ENCODE measurements around the gene GARIN5A. TPM values are rescaled to one million over a fixed set of nuclear protein-coding genes. Genes with fewer than 3 reads are reported as not detected.

GARIN5A gene
- total and polyA plus RNA-seq, 2 of the 8 experiments (the other 6 are each of a cell fraction or from before 2014, with no cell fraction given) = 9.1 to 18.5 TPM

DNA sequence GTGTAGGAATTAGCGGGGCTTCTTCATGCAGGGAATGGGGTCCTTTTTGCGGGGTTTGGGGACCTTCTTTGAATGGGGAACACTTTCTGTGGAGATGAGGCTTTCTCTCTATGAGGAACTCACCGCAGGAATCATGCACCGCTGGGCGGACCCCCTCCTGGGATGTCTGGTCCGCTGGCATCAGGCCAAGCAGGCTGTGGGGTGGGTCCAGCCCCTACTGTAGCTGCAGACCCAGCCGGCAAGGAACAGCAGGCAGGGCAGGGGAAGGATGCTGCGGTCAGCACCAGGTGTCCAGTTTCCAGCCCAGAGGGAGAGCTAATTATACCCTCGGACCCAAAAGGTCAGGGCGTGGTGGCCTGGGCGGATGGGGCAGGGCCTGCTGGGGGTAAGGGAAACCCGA lies 42.1 kb downstream of the GARIN5A start:
- no peaks in the 10 kb centered on the region for H4K20me1 ChIP-seq (replicated peaks in 1 of 2; ENCODE audit: control insufficient read depth in 1 of 2, insufficient read depth in 2 of 2, low read length in 2 of 2)
- H2BK120ac ChIP-seq (replicated peaks; ENCODE audit: low read depth, low read length) = no peak overlapping the region
- no peak overlapping the region for H3K9ac ChIP-seq (replicated peaks in 1 of 4; ENCODE audit: extremely low read depth in 1 of 4, low read depth in 3 of 4, low read length in 3 of 4)
- H3K23ac ChIP-seq (ENCODE audit: insufficient read length) = no peak overlapping the region
- H3K18ac ChIP-seq (ENCODE audit: extremely low read depth, low read length) = no peak overlapping the region
- H3K4me2 ChIP-seq (ENCODE audit: insufficient read depth in 1 of 2, low read depth in 2 of 2, low read length in 2 of 2) = no peak overlapping the region
- no peak overlapping the region for H2BK12ac ChIP-seq (ENCODE audit: low read depth, low read length)
- DNase-seq (ENCODE audit: low read depth in 1 of 2, low spot score in 2 of 2) = no peak
- H3K79me2 ChIP-seq (ENCODE audit: control insufficient read depth in 1 of 2, insufficient read depth in 2 of 2, low read length in 2 of 2) = no peaks in the 10 kb centered on the region
- CTCF ChIA-PET (ENCODE audit: partially characterized antibody) = interaction anchor here (1.2 kb wide), 1 partner anchor 102 kb away, joined by 3 read pairs; no protein-coding TSS in a partner anchor
- H3K14ac ChIP-seq (ENCODE audit: insufficient read length) = no peak overlapping the region
- H2BK5ac ChIP-seq (ENCODE audit: low read depth, low read length) = no peak overlapping the region
- FAIRE-seq = no peak
- no peak overlapping the region for H4K91ac ChIP-seq (replicated peaks; ENCODE audit: insufficient read length, low read length)
- H3K4ac ChIP-seq (replicated peaks; ENCODE audit: insufficient read length, low read depth, low read length) = no peak overlapping the region
- H3K9me3 ChIP-seq (ENCODE audit: insufficient read depth in 2 of 2, low read depth in 1 of 2, low read length in 1 of 2) = no peaks in the 10 kb centered on the region
- H3K23me2 ChIP-seq (ENCODE audit: low read depth, low read length) = peaks cover 7% of the 10 kb centered on the region; the same call in 1 of the 2 replicates
- H2BK20ac ChIP-seq (ENCODE audit: low read length) = no peak overlapping the region
- no peak overlapping the region for H3K4me3 ChIP-seq (ENCODE audit: extremely low read depth in 1 of 4, insufficient read depth in 2 of 4, low read depth in 3 of 4, low read length in 4 of 4)
- H3K27ac ChIP-seq (ENCODE audit: low read depth, low read length) = no peak overlapping the region
- POLR2A ChIA-PET (ENCODE audit: partially characterized antibody) = interaction anchor here (1.0 kb wide), 1 partner anchor 29 kb away, joined by 3 read pairs; no protein-coding TSS in a partner anchor
- no peak overlapping the region for H2BK15ac ChIP-seq (ENCODE audit: low read length)
- H3K27me3 ChIP-seq (replicated peaks in 1 of 4; ENCODE audit: control insufficient read depth in 3 of 4, extremely low read depth in 1 of 4, insufficient read depth in 3 of 4, low read length in 3 of 4) = peaks cover 0 to 9% (median 3%) of the 10 kb centered on the region in 4 experiments; a peak in 4 of 7 replicates
- H3K36me3 ChIP-seq (ENCODE audit: control insufficient read depth in 2 of 4, insufficient read depth in 4 of 4, low read length in 3 of 4) = no peaks in the 10 kb centered on the region
- H3K4me1 ChIP-seq (replicated peaks in 1 of 4; ENCODE audit: control insufficient read depth in 3 of 4, insufficient read depth in 4 of 4, low read length in 3 of 4) = peaks cover 2 to 14% (median 9%) of the 10 kb centered on the region in 4 experiments
- no peak overlapping the region for H2AFZ ChIP-seq (ENCODE audit: low read length)
- H3K79me1 ChIP-seq (ENCODE audit: low read depth, low read length) = no peaks in the 10 kb centered on the region
- whole genome bisulfite sequencing, 2 experiments (ENCODE audit: extremely low coverage in 1 of 2, insufficient coverage in 1 of 2, insufficient read length in 1 of 2, insufficient replicate concordance in 2 of 2, low coverage in 1 of 2, low lambda C conversion rate in 2 of 2, missing lambda C conversion rate in 1 of 2) = 76% methylated on average over 12 of the region's 12 CpGs; no CpG with 5 or more reads in 1 of the 2 experiments
- H3K56ac ChIP-seq (replicated peaks; ENCODE audit: insufficient read length, low read depth, low read length) = no peak overlapping the region
- no peak overlapping the region for H4K5ac ChIP-seq (ENCODE audit: insufficient read length, low read depth, low read length)
- peak overlapping the region; percentile 59; the same call in 1 of the 2 replicates for H4K8ac ChIP-seq (ENCODE audit: extremely low read depth, insufficient read depth, low read length)
- no peak overlapping the region for H2AK5ac ChIP-seq (ENCODE audit: low read depth, low read length)
- TF ChIP-seq GABPA (IDR thresholded peaks at IDR 0.05; ENCODE audit: borderline replicate concordance, insufficient read depth, low read length) (no peak), BRCA1 (IDR thresholded peaks at IDR 0.05; ENCODE audit: low read depth, low read length) (no peak), SP2 (IDR thresholded peaks at IDR 0.05; ENCODE audit: low read length) (no peak), ZNF274 (IDR thresholded peaks at IDR 0.05; ENCODE audit: borderline replicate concordance, extremely low read depth, low read length) (no peak), BCL11A (IDR thresholded peaks at IDR 0.05; ENCODE audit: low read depth in 2 of 2, low read length in 2 of 2) (no peak), CREB1 (IDR thresholded peaks at IDR 0.05) (no peak), FOSL1 (IDR thresholded peaks at IDR 0.05; ENCODE audit: insufficient read depth, low read depth, low read length) (no peak), CHD2 (IDR thresholded peaks at IDR 0.05; ENCODE audit: low read length) (no peak), MAX (IDR thresholded peaks at IDR 0.05) (no peak), SP4 (IDR thresholded peaks at IDR 0.05; ENCODE audit: low read length) (no peak), KDM5A (IDR thresholded peaks at IDR 0.05; ENCODE audit: low read length) (no peak)
- TF ChIP-seq, protein P1, sequence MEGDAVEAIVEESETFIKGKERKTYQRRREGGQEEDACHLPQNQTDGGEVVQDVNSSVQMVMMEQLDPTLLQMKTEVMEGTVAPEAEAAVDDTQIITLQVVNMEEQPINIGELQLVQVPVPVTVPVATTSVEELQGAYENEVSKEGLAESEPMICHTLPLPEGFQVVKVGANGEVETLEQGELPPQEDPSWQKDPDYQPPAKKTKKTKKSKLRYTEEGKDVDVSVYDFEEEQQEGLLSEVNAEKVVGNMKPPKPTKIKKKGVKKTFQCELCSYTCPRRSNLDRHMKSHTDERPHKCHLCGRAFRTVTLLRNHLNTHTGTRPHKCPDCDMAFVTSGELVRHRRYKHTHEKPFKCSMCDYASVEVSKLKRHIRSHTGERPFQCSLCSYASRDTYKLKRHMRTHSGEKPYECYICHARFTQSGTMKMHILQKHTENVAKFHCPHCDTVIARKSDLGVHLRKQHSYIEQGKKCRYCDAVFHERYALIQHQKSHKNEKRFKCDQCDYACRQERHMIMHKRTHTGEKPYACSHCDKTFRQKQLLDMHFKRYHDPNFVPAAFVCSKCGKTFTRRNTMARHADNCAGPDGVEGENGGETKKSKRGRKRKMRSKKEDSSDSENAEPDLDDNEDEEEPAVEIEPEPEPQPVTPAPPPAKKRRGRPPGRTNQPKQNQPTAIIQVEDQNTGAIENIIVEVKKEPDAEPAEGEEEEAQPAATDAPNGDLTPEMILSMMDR (IDR thresholded peaks at IDR 0.05; ENCODE audit: control extremely low read depth in 1 of 3, insufficient read depth in 1 of 3, low read depth in 1 of 3, low read length in 3 of 3) = no peak
